Measurements from ENCODE around the gene VAT1.
A peak's percentile ranks its signal among the peaks of the same experiment; 100 is the strongest.
"Not testable (repeated sequence)": the region's sequence is repeated elsewhere in the genome, so short reads cannot be mapped to it uniquely, and the experiment has no call there.

VAT1 gene

GRCh38 chr17:42989141-42989540 is 33.0 kb downstream of the VAT1 start:
- no peak overlapping the region for H2AFZ ChIP-seq (ENCODE audit: low read length, unreplicated experiment)
- H3K4me3 ChIP-seq (ENCODE audit: low read depth, low read length): peak overlapping the region; percentile 1; the same call in 1 of the 2 replicates
- peaks cover 7% of the 10 kb centered on the region for H3K79me2 ChIP-seq (ENCODE audit: control insufficient read depth, insufficient read depth, low read length, unreplicated experiment)
- H3K36me3 ChIP-seq (ENCODE audit: insufficient read depth, low read length): peaks cover 31% of the 10 kb centered on the region
- peaks cover 38% of the 10 kb centered on the region for H3K4me1 ChIP-seq (ENCODE audit: control insufficient read depth, insufficient read depth, low read length, unreplicated experiment)
- H3K27me3 ChIP-seq (ENCODE audit: insufficient read depth, low read length): no peaks in the 10 kb centered on the region
- peak overlapping the region; percentile 81 for H3K27ac ChIP-seq (ENCODE audit: low read depth, low read length)

GRCh38 chr17:42985225-42985624 is 37.0 kb downstream of the VAT1 start:
- H3K27ac ChIP-seq (ENCODE audit: low read depth, low read length): no peak overlapping the region
- H3K36me3 ChIP-seq (ENCODE audit: insufficient read depth, low read length): peaks cover 20% of the 10 kb centered on the region
- peaks cover 29% of the 10 kb centered on the region for H3K79me2 ChIP-seq (ENCODE audit: control insufficient read depth, insufficient read depth, low read length, unreplicated experiment)
- H3K4me3 ChIP-seq (ENCODE audit: low read depth, low read length): no peak overlapping the region
- H3K27me3 ChIP-seq (ENCODE audit: insufficient read depth, low read length): no peaks in the 10 kb centered on the region
- no peak overlapping the region for H2AFZ ChIP-seq (ENCODE audit: low read length, unreplicated experiment)
- peaks cover 26% of the 10 kb centered on the region for H3K4me1 ChIP-seq (ENCODE audit: control insufficient read depth, insufficient read depth, low read length, unreplicated experiment)

DNA sequence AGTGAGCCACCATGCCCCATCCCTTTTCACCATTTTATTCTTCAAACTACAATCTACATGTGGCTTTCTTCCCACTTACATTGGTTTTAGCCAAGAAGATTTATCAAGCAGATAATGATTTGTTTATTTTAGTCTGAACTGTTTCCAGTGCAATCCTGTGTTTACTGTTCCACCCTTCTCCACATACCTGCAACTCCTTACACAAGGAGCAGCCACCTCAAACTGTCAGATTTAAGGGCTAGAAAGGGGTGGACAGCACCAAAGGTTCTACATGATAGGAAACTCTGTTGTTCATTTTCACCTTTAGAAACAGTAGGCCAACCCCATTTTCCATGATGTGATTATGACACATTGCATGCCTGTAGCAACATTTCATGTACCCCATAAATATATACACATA is 39.9 kb downstream of the VAT1 start:
- peaks cover 16% of the 10 kb centered on the region for H3K4me1 ChIP-seq (ENCODE audit: control insufficient read depth, insufficient read depth, low read length, unreplicated experiment)
- H3K79me2 ChIP-seq (ENCODE audit: control insufficient read depth, insufficient read depth, low read length, unreplicated experiment): peaks cover 29% of the 10 kb centered on the region
- peak overlapping the region; percentile 100; the same call in 1 of the 2 replicates for H3K4me3 ChIP-seq (ENCODE audit: low read depth, low read length)
- H3K36me3 ChIP-seq (ENCODE audit: insufficient read depth, low read length): peaks cover 6% of the 10 kb centered on the region; the same call in 1 of the 2 replicates
- H2AFZ ChIP-seq (ENCODE audit: low read length, unreplicated experiment): no peak overlapping the region
- no peaks in the 10 kb centered on the region for H3K27me3 ChIP-seq (ENCODE audit: insufficient read depth, low read length)
- H3K27ac ChIP-seq (ENCODE audit: low read depth, low read length): no peak overlapping the region; the same call in 1 of the 2 replicates

DNA sequence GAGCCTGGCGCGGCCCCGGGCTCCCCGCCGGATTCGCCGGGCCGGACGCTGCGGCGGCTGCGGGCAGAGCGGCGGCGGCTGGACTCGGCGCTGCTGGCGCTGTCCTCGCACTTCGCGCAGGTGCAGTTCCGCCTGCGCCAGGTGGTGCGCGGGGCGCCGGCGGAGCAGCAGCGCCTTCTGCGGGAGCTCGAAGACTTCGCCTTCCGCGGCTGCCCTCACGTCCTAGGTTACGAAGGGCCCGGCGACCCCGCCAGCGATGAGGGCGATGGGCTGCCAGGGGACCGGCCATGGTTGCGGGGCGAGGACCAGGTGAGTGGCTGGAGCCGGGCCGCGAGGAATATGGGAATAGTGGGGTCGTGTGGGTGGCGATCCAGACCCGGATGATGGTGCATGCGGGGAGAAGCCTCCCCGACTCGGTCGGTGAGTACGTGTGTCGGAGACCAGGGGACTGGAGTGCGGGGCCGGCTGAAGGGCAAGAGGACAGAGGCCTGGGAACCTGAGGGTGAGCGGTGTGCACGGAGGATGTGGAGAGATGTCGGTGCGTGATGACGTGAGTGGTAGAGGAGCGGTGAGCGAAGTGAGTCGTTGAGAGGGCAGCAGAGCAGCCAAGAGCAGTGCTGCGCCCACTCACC is 41.3 kb downstream of the VAT1 start:
- H3K4me1 ChIP-seq (ENCODE audit: control insufficient read depth, insufficient read depth, low read length, unreplicated experiment): peaks cover 16% of the 10 kb centered on the region
- H3K27me3 ChIP-seq (ENCODE audit: insufficient read depth, low read length): no peaks in the 10 kb centered on the region
- peak overlapping the region; percentile 61 for H3K27ac ChIP-seq (ENCODE audit: low read depth, low read length)
- H3K36me3 ChIP-seq (ENCODE audit: insufficient read depth, low read length): no peaks in the 10 kb centered on the region
- peaks cover 26% of the 10 kb centered on the region for H3K79me2 ChIP-seq (ENCODE audit: control insufficient read depth, insufficient read depth, low read length, unreplicated experiment)
- H2AFZ ChIP-seq (ENCODE audit: low read length, unreplicated experiment): peak overlapping the region; percentile 86
- H3K4me3 ChIP-seq (ENCODE audit: low read depth, low read length): peak overlapping the region; percentile 100

GRCh38 chr17:42980274-42980765 is 41.9 kb downstream of the VAT1 start, which contains the start of gene RUNDC1:
RUNDC1 (plus strand) TSS chr17:42980565; CDS start chr17:42980577, 12 bp downstream.
- H3K27me3 ChIP-seq (ENCODE audit: insufficient read depth, low read length): no peaks in the 10 kb centered on the region
- peaks cover 22% of the 10 kb centered on the region for H3K79me2 ChIP-seq (ENCODE audit: control insufficient read depth, insufficient read depth, low read length, unreplicated experiment)
- H3K27ac ChIP-seq (ENCODE audit: low read depth, low read length): peak within 1 kb of the TSS; percentile 61
- H3K4me1 ChIP-seq (ENCODE audit: control insufficient read depth, insufficient read depth, low read length, unreplicated experiment): peaks cover 15% of the 10 kb centered on the region
- H3K4me3 ChIP-seq (ENCODE audit: low read depth, low read length): peak within 1 kb of the TSS; percentile 100
- peak within 1 kb of the TSS; percentile 86 for H2AFZ ChIP-seq (ENCODE audit: low read length, unreplicated experiment)
- no peaks in the 10 kb centered on the region for H3K36me3 ChIP-seq (ENCODE audit: insufficient read depth, low read length)

GRCh38 chr17:42979511-42980273 is 42.5 kb downstream of the VAT1 start, which contains the start of gene PTGES3L:
PTGES3L (minus strand) TSS chr17:42980080; CDS start chr17:42980053, 27 bp downstream.
- H3K4me1 ChIP-seq (ENCODE audit: control insufficient read depth, insufficient read depth, low read length, unreplicated experiment): peaks cover 12% of the 10 kb centered on the region
- peaks cover 22% of the 10 kb centered on the region for H3K79me2 ChIP-seq (ENCODE audit: control insufficient read depth, insufficient read depth, low read length, unreplicated experiment)
- H3K27ac ChIP-seq (ENCODE audit: low read depth, low read length): peak within 1 kb of the TSS; percentile 61

DNA sequence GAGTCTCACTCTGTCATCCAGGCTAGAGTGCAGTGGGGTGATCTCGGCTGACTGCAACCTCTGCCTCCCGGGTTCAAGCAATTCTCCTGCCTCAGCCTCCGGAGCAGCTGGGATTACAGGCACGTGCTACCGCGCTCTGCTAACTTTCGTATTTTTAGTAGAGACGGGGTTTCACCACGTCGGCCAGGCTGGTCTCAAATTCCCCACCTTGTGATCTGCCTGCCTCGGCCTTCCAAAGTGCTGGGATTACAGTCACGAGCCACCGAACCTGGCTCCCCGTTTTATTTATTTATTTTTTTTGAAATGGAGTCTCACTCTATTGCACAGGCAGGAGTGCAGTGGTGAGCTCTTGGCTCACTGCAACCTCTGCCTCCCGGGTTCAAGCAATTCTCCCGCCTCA is 46.5 kb downstream of the VAT1 start:
- not testable (repeated sequence) for H3K27ac ChIP-seq (ENCODE audit: low read depth, low read length); H3K79me2 ChIP-seq (ENCODE audit: control insufficient read depth, insufficient read depth, low read length, unreplicated experiment); H3K4me3 ChIP-seq (ENCODE audit: low read depth, low read length); H2AFZ ChIP-seq (ENCODE audit: low read length, unreplicated experiment); H3K27me3 ChIP-seq (ENCODE audit: insufficient read depth, low read length); H3K4me1 ChIP-seq (ENCODE audit: control insufficient read depth, insufficient read depth, low read length, unreplicated experiment); H3K36me3 ChIP-seq (ENCODE audit: insufficient read depth, low read length)

More at GRCh38 chr17:42979511-42980273, 42.5 kb downstream of the VAT1 start, which contains the start of gene PTGES3L:
- H2AFZ ChIP-seq (ENCODE audit: low read length, unreplicated experiment): peak within 1 kb of the TSS; percentile 86
- H3K27me3 ChIP-seq (ENCODE audit: insufficient read depth, low read length): no peaks in the 10 kb centered on the region
- no peaks in the 10 kb centered on the region for H3K36me3 ChIP-seq (ENCODE audit: insufficient read depth, low read length)
- peak within 1 kb of the TSS; percentile 100 for H3K4me3 ChIP-seq (ENCODE audit: low read depth, low read length)

- Histone ChIP-seq H2AFZ (ENCODE audit: low read length, unreplicated experiment) (no peak overlapping the region), H3K27ac (ENCODE audit: low read depth, low read length) (no peak overlapping the region), H3K79me2 (ENCODE audit: control insufficient read depth, insufficient read depth, low read length, unreplicated experiment) (no peaks in the 10 kb centered on the region), H3K27me3 (ENCODE audit: insufficient read depth, low read length) (no peaks in the 10 kb centered on the region), H3K4me3 (ENCODE audit: low read depth, low read length) (no peak overlapping the region), H3K36me3 (ENCODE audit: insufficient read depth, low read length) (no peaks in the 10 kb centered on the region), H3K4me1 (ENCODE audit: control insufficient read depth, insufficient read depth, low read length, unreplicated experiment) (peaks cover 8% of the 10 kb centered on the region)
Measured at GRCh38 chr17:42975265-42975664, 46.9 kb downstream of the VAT1 start.

DNA sequence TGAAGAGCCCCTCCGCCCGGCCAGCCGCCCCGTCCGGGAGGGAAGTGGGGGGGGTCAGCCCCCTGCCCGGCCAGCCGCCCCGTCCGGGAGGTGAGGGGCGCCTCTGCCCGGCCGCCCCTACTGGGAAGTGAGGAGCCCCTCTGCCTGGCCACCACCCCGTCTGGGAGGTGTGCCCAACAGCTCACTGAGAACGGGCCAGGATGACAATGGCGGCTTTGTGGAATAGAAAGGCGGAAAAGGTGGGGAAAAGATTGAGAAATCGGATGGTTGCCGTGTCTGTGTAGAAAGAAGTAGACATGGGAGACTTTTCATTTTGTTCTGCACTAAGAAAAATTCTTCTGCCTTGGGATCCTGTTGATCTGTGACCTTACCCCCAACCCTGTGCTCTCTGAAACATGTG is 48.9 kb downstream of the VAT1 start:
- not testable (repeated sequence) for H3K79me2 ChIP-seq (ENCODE audit: control insufficient read depth, insufficient read depth, low read length, unreplicated experiment); H3K4me1 ChIP-seq (ENCODE audit: control insufficient read depth, insufficient read depth, low read length, unreplicated experiment); H3K27me3 ChIP-seq (ENCODE audit: insufficient read depth, low read length); H3K4me3 ChIP-seq (ENCODE audit: low read depth, low read length); H3K27ac ChIP-seq (ENCODE audit: low read depth, low read length); H2AFZ ChIP-seq (ENCODE audit: low read length, unreplicated experiment); H3K36me3 ChIP-seq (ENCODE audit: insufficient read depth, low read length)

DNA sequence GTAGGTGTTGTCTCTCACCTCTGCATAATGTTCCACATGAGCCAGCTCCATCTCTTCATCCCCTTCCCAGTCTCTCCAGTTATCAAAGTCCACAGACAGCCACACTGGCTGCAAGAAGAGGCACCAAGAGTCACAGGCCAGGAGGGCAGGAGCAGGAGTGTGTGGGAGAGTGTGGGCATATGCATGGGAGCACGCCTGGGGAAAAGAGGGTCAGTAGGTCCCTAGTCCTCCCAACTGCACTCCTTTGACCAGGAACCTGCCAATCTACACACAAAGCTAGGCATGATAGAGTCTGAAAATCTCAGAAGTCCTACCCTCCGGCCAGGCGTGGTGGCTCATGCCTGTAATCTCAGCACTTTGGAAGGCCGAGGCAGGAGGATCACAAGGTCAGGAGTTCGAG is 50.6 kb downstream of the VAT1 start:
- no peak overlapping the region for H3K4me3 ChIP-seq (ENCODE audit: low read depth, low read length)
- H3K27ac ChIP-seq (ENCODE audit: low read depth, low read length): no peak overlapping the region
- H3K36me3 ChIP-seq (ENCODE audit: insufficient read depth, low read length): no peaks in the 10 kb centered on the region
- H2AFZ ChIP-seq (ENCODE audit: low read length, unreplicated experiment): no peak overlapping the region
- no peaks in the 10 kb centered on the region for H3K4me1 ChIP-seq (ENCODE audit: control insufficient read depth, insufficient read depth, low read length, unreplicated experiment)
- H3K27me3 ChIP-seq (ENCODE audit: insufficient read depth, low read length): no peaks in the 10 kb centered on the region
- H3K79me2 ChIP-seq (ENCODE audit: control insufficient read depth, insufficient read depth, low read length, unreplicated experiment): no peaks in the 10 kb centered on the region
